Right lobe of liver (tissue), 4 donors: ENCODE results near the gene ATF7.

Experiments used
- CTCF ChIP-seq, 4 donors: fragments of 200-600 bp in 3 of 4; fragments of 450-650 bp in 1 of 4; IDR thresholded peaks; one replicate each; pipeline versions ENCODE4 v1.5.1 to v1.8.0; 2016 to 2022; ENCODE audit warnings: antibody characterized with exemption in 4 of 4, mild to moderate bottlenecking in 2 of 4
- POLR2A ChIP-seq: fragments of 450-650 bp; IDR thresholded peaks from one replicate; pipeline ENCODE4 v1.6.1; 2017; ENCODE audit warnings: antibody characterized with exemption, mild to moderate bottlenecking
- donor health status: DM: no; HTN: no; CAD: no.
- donor health status: DM: no; HTN: no; CAD: no.
- donor health status: DM: no; HTN: yes; CAD: no.

DNA sequence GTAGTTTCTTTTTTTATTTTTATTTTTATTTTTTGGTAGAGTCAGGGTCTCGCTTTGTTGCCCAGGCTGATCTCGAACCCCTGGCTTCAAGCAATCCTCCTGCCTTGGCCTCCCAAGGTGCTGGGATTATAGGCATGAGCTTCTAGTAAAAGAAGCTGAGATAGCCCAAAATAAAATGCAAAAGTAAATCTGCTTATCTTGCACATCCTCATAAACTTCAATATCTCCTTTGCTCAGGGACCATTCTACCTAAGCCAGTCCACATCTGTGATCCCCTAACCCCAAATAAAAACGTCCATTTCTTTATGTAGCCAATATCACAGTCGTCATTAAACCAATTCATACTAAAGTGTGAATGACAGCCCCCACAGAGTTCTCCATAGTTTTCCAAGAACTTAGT, 36.3 kb downstream of the ATF7 start:
- TF ChIP-seq CTCF (IDR thresholded peaks at IDR 0.05) (no peak), POLR2A (no peak)
